DND-41 (cell line): Measurements from ENCODE around the gene RUVBL2.

Experiments
- ATAC-seq: fragments of 200-7000 bp; cut with Tn5 transposase; 3 replicates; pipeline ENCODE4 v1.9.1; 2021; ENCODE audit warnings: low read depth; ENCODE audit not compliant: insufficient read depth
- DNase-seq: peaks from one replicate; pipeline ENCODE4 v3.0.0-alpha.2; 2020
- H2AFZ ChIP-seq: 2 replicates; pipeline ENCODE4 v1.6.0; 2012; ENCODE audit warnings: low read depth, low read length
- H3K27ac ChIP-seq: 2 replicates; pipeline ENCODE4 v1.5.1; 2012; ENCODE audit warnings: low read length, inconsistent platforms
- H3K27me3 ChIP-seq: fragments of 200-600 bp; sonication (generic); 2 replicates; pipeline ENCODE4 v1.6.0; 2012; ENCODE audit warnings: low read length, mild to moderate bottlenecking, inconsistent platforms; ENCODE audit not compliant: insufficient read depth, poor library complexity
- H3K36me3 ChIP-seq: 2 replicates; pipeline ENCODE4 v1.5.1; 2012; ENCODE audit warnings: low read length, inconsistent platforms; ENCODE audit not compliant: insufficient read depth
- H3K4me1 ChIP-seq: 2 replicates; pipeline ENCODE4 v1.5.1; 2012; ENCODE audit warnings: mild to moderate bottlenecking, low read length; ENCODE audit not compliant: insufficient read depth
- H3K4me2 ChIP-seq: 2 replicates; pipeline ENCODE4 v1.6.0; 2012; ENCODE audit warnings: mild to moderate bottlenecking, moderate library complexity, low read length, inconsistent platforms; ENCODE audit not compliant: insufficient read depth
- H3K4me3 ChIP-seq, 2 experiments: fragments of 200-600 bp in 1 of 2; shearing (Covaris generic) in 1 of 2; 2 replicates each; pipeline ENCODE4 v1.5.1; 2012 to 2016; ENCODE audit warnings: inconsistent platforms in 2 of 2, low read length in 2 of 2, mild to moderate bottlenecking in 2 of 2, low read depth in 1 of 2, moderate library complexity in 1 of 2
- H3K79me2 ChIP-seq: 2 replicates; pipeline ENCODE4 v1.6.0; 2012; ENCODE audit warnings: low read length, inconsistent platforms; ENCODE audit not compliant: insufficient read depth
- H3K9ac ChIP-seq: 2 replicates; pipeline ENCODE4 v1.6.0; 2012; ENCODE audit warnings: low read depth, mild to moderate bottlenecking, inconsistent platforms, low read length, moderate library complexity
- H3K9me3 ChIP-seq: 2 replicates; pipeline ENCODE4 v1.5.1; 2012; ENCODE audit warnings: low read length, moderate library complexity, mild to moderate bottlenecking, inconsistent platforms; ENCODE audit not compliant: insufficient read depth, severe bottlenecking
- H4K20me1 ChIP-seq: 2 replicates; pipeline ENCODE4 v1.6.0; 2012; ENCODE audit warnings: low read length; ENCODE audit not compliant: insufficient read depth
- EZH2 ChIP-seq: IDR thresholded peaks from 3 replicates; pipeline ENCODE4 v1.6.1; 2012; ENCODE audit warnings: borderline replicate concordance, low read depth, mild to moderate bottlenecking, moderate library complexity, low read length, inconsistent platforms; ENCODE audit not compliant: severe bottlenecking
- TF ChIP-seq, protein P1 (sequence below): IDR thresholded peaks from 2 replicates; pipeline ENCODE4 v1.5.1; 2012; ENCODE audit warnings: borderline replicate concordance, low read length, moderate library complexity, mild to moderate bottlenecking; ENCODE audit not compliant: poor library complexity, severe bottlenecking; ENCODE audit errors: extremely low read depth

The RUVBL2 gene

DNA sequence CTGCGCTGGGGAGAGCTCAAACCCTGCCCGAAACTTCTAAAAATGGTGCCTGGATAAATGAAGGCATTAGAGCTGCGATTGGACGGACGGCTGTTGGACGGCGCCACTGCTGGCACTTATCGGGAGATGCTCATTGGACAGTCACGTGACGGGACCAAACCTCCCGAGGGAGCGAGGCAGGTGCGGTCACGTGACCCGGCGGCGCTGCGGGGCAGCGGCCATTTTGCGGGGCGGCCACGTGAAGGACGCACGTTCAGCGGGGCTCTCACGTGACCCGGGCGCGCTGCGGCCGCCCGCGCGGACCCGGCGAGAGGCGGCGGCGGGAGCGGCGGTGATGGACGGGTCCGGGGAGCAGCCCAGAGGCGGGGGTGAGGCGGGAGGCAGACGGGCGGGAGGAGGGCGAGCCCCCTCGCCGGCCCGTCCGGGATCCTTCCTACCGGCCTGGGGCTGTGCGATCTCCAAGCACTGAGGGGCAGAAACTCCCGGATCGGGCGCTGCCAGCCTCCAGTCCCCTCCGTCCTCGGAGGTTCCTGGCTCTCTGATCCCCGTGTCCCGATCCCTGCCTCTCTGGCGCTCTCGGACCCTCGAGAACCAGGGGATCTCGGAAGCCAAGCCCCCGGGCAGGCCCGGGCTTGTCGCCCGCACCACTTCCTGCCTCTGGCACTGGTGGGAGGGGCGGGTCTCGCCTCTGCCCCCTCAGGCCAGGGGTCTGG lies 38.9 kb upstream of the RUVBL2 start, which contains the start of gene BAX:
Gene BAX (plus strand): TSS at position 281 of the 713 bp plus-strand sequence. CDS start 54 bp downstream, at position 335.
- Histone ChIP-seq H4K20me1 (0 out of 2 replicates have a peak, but pooled peaks cover 3% of the 10 kb centered on the region), H3K36me3 (peaks cover 15% of the 10 kb centered on the region), H3K79me2 (peaks cover 29% of the 10 kb centered on the region), H3K9me3 (no peaks in the 10 kb centered on the region), H2AFZ (peak within 1 kb of the TSS; percentile 100), H3K27me3 (no peaks in the 10 kb centered on the region), H3K4me1 (peaks cover 30% of the 10 kb centered on the region), H3K4me2 (peak within 1 kb of the TSS; percentile 87), H3K27ac (peak within 1 kb of the TSS; percentile 94), H3K4me3 (peak within 1 kb of the TSS; percentile 75 to 89; a peak in 3 of 4 replicates), H3K9ac (peak within 1 kb of the TSS; percentile 89)
- peak; percentile 96 for DNase-seq
- no peak for TF ChIP-seq EZH2
- TF ChIP-seq, protein P1, sequence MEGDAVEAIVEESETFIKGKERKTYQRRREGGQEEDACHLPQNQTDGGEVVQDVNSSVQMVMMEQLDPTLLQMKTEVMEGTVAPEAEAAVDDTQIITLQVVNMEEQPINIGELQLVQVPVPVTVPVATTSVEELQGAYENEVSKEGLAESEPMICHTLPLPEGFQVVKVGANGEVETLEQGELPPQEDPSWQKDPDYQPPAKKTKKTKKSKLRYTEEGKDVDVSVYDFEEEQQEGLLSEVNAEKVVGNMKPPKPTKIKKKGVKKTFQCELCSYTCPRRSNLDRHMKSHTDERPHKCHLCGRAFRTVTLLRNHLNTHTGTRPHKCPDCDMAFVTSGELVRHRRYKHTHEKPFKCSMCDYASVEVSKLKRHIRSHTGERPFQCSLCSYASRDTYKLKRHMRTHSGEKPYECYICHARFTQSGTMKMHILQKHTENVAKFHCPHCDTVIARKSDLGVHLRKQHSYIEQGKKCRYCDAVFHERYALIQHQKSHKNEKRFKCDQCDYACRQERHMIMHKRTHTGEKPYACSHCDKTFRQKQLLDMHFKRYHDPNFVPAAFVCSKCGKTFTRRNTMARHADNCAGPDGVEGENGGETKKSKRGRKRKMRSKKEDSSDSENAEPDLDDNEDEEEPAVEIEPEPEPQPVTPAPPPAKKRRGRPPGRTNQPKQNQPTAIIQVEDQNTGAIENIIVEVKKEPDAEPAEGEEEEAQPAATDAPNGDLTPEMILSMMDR, result peak; percentile 39
- peak; percentile 82 for ATAC-seq

DNA sequence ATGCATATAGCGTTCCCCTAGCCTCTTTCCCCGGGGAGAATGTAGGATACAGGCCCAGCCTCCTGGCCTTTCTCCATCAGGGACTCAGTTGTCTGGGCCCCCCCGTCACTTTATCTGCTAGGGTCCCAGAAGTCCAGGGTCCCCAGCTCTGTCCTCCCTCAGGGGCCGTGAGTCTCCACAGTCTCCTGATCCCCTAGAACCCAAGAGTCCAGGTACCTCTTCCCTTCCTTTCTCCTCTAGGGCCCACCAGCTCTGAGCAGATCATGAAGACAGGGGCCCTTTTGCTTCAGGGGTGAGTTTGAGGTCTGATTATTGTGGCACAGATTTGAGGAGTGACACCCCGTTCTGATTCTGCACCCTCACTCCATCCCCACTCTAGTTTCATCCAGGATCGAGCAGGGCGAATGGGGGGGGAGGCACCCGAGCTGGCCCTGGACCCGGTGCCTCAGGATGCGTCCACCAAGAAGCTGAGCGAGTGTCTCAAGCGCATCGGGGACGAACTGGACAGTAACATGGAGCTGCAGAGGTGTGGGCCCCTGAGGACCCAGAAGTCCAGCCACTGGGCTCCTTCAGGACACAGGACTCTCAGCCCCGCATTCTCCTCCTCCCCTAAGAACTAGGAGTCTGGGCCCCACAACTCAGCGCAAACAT lies 38.3 kb upstream of the RUVBL2 start:
- DNase-seq, result no peak
- Histone ChIP-seq H3K27ac (peak overlapping the region; percentile 94), H2AFZ (peak overlapping the region; percentile 77), H3K9me3 (no peaks in the 10 kb centered on the region), H3K9ac (peak overlapping the region; percentile 89), H3K4me3 (peak overlapping the region; percentile 75 to 89; a peak in 3 of 4 replicates), H3K4me1 (peaks cover 32% of the 10 kb centered on the region), H3K4me2 (peak overlapping the region; percentile 87), H4K20me1 (0 out of 2 replicates have a peak, but pooled peaks cover 3% of the 10 kb centered on the region), H3K27me3 (no peaks in the 10 kb centered on the region), H3K79me2 (peaks cover 29% of the 10 kb centered on the region), H3K36me3 (peaks cover 15% of the 10 kb centered on the region)
- no peak for ATAC-seq
- TF ChIP-seq, protein P1, result no peak
- no peak for TF ChIP-seq EZH2

DNA sequence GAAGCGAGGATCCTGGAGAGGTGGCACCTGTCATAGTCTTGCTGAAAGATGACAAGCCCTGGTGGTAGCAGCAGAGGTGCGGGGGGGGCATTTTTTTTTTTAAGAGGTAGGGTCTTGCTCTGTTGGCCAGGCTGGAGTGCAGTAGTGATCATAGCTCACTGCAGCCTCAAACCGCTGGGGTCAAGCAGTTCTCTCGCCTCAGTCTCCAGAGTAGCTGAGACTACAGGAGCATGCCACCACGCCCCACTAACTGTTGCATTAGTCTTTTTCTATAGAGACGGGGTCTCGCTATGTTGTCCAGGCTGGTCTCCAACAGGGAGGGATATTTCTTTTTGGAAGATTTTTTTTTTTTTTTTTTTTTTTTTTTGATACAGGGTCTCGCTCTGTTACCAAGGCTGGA lies 35.7 kb upstream of the RUVBL2 start:
- no peak for DNase-seq
- peaks cover 18% of the 10 kb centered on the region for H3K36me3 ChIP-seq
- no peak overlapping the region for H2AFZ ChIP-seq
- no peak overlapping the region for H3K4me3 ChIP-seq
- H4K20me1 ChIP-seq, result 0 out of 2 replicates have a peak, but pooled peaks cover 3% of the 10 kb centered on the region
- no peak for ATAC-seq
- H3K4me1 ChIP-seq, result peaks cover 32% of the 10 kb centered on the region
- H3K27me3 ChIP-seq, result no peaks in the 10 kb centered on the region
- H3K27ac ChIP-seq, result no peak overlapping the region
- TF ChIP-seq, protein P1, result no peak
- no peak for TF ChIP-seq EZH2
- H3K79me2 ChIP-seq, result peaks cover 29% of the 10 kb centered on the region
- no peak overlapping the region for H3K9ac ChIP-seq
- no peak overlapping the region for H3K4me2 ChIP-seq
- H3K9me3 ChIP-seq, result no peaks in the 10 kb centered on the region
